NCI-H748 treated with DMSO at 0.1 percent for 48 hours (cell line): Measurements from ENCODE around the gene CPXM1.
"Not testable (repeated sequence)": the region's sequence is repeated elsewhere in the genome, so short reads cannot be mapped to it uniquely, and the experiment has no call there.

Experiments used
- DNase-seq: peaks from one replicate; lab custom pipeline; 2025; lab: John Stamatoyannopoulos, UW

CPXM1 gene

DNA sequence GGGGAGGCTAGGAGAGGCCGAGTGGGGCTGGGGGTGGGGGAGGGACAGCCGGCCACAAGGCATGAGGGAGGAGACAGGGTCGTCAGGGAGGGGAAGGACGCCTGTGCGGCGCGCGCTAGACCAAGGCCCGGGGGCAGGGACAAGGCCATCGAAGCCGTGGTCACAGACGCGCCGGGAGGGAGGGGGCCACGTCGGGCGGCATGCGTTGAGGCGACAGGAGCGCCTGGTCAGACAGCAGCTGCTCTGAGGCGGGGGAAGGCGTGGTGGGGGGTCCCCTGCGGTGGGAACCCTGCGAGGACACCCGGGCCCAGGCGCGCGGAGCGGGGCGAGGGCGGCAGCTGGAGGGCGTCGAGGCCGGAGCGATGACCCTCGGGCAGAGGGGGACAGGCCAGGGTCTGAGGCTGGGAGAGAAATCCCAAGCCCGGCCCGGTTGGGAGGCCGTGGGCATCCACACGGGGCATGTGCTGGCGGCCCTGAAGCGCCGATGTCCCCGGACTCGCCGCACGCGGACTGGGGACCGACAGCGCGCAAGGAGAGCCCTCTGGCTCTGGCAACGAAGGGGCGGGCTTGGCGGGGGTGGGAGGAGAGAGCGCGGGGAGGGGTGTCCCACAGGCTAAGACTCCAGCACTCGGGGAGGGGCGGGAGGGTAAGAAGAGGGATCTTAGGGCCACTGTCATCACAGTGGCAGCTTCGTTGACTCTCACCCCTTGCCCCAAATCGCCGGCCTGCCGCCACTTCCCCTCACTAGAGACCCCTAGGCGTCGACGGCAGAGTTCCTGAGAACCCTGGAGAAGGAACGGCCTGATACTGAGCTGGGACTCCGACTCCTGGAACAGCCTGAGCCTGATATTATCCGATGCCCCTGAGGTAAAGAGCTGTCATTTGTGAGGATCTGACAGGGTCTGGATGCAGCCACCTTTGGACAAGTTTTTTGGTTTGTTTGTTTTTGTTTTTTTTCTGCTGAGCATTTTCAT lies 20.8 kb upstream of the CPXM1 start:
- no peak for DNase-seq

DNA sequence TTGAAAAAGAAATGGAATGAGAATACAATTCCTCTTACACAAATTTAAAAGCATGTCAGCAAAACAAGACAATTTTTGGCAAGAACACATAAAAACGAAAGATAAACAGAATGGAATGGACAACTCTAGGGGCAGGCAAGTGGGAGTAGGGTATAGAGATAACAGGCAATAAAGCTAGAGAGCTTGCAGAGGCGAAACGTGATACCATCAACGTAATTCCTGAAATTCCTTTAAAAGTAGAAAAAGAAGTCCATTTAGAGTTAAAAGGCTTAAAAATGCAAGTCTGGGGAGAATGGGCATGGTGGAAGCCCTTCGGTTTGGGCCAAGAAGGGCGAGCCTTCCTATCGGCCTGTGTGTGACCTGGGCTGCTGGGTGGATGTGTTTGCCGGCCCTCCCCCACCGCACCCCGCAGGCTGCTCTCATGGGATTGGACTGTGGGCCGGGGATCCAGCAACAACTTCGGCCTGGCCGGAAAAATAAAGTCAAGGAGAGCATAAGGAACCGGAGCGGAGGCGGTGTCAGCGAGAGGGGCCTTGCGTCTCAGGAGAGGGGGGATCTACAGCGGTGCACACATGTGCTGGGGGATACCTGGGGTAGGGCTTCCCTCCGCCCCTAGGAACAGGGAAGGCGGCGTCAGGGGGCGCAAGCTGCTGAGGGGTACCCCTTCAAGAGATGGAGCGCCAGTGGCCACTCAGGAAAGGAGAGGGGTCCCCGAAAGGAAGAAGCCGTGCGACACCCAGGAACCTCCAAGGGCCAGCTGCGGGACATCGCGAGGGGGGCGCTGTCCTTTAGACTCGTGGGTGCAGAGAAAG lies 19.9 kb upstream of the CPXM1 start:
- no peak for DNase-seq

DNA sequence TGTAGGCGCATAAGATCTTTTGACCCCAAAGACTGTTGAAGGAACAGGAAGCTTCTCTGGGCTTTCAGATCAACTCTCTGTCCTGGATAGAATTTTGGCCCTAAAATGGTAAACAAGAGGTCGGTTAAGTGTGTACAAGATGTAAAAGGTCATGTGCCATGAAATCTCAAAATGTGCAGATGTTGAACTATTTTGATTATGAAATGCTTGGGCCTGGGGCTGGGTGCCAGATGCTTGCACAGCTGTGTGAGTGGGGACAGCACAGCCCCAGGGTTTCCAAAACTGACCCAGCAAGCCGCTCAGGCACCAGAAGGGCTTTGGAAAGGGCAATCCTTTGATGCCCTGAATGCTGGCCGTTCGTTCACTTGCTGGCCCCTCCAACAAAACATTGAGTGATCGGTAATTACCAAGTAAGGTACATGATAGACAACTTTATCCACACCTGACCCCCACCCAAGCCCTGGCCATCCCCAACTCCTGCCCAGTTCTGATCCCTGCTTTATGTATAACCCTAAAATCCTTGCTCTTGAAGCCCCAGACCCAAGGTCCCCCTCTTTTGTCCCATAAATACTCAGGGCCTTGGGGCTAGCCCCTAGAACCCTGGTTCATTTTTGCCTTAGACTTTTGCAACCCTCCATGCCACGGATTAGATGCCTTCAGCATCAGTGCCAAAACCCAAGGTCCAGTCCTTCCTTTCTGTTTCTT lies 17.6 kb upstream of the CPXM1 start:
- no peak for DNase-seq

DNA sequence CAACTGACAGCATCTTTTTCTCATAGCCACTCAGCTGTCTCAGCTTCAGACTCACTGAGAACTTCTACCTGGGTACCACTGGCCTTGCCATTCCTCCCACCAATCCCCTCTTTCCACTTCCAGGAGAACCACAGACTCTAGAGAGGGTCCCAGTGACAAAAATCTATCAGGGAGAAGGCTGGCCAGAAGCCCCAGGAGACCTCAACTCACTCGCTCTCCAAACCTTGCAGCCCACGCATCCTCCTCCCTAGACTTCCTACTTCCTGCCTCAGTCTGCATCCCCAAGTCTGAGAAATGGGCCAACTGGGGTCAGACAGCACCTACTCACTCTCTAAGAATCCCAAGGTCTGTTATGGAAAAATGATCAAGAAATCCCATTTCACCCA lies 16.9 kb upstream of the CPXM1 start:
- DNase-seq = no peak

DNA sequence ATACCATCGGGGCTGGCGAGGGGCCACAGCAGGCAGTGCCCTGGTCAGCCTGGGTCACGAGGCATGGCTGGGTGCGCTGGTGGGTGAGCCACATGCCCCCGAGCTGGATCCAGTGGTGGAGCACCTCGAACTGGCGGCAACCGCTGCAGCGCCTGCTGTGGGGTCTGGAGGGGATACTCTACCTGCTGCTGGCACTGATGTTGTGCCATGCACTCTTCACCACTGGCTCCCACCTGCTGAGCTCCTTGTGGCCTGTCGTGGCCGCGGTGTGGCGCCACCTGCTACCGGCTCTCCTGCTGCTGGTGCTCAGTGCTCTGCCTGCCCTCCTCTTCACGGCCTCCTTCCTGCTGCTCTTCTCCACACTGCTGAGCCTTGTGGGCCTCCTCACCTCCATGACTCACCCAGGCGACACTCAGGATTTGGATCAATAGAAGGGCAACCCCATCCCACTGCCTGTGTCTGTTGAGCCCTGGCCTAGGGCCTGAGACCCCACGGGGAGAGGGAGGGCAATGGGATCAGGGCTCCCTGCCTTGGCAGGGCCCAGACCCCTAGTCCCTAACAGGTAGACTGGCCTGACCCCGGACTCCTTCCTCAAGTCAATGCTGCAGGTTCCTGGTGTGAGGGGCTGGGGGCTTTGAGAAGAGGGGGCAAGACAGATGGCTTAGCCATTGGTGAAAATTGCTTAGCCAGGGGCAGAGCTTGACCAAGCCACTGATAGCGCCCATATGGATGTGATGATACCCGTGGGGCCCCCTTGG lies 16.3 kb upstream of the CPXM1 start:
- no peak for DNase-seq

DNA sequence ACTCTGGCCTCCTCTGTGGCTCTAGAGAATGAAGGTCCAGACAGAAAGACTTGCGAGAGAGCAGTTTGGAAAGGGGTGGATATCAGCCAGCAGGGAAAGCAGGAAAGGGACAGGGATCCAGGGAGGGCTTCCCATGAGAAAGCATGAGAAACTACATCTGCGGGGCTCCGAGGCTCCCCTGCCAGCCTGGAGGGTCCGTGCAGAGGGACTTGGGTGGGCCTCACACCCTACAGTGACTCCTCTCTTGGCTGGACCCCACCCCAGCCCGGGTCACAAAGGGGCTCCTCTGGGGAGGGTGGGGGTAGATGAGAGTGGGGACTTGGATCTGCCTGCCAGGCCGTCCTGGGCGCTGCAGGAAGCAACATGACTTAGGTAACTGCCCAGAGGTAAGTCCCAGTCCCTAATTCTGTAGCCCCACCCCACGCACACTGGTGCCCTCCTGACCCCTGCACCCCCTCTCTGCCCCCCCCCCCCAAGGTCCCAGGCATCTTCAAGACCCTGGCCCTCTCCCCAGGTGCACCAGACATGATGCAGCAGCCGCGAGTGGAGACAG lies 15.7 kb upstream of the CPXM1 start, which contains the start of gene TMEM239:
Gene TMEM239, plus strand, starts transcription at position 335 of the 553 bp plus-strand sequence. Its CDS starts 191 bp downstream, at position 526.
- DNase-seq = no peak

DNA sequence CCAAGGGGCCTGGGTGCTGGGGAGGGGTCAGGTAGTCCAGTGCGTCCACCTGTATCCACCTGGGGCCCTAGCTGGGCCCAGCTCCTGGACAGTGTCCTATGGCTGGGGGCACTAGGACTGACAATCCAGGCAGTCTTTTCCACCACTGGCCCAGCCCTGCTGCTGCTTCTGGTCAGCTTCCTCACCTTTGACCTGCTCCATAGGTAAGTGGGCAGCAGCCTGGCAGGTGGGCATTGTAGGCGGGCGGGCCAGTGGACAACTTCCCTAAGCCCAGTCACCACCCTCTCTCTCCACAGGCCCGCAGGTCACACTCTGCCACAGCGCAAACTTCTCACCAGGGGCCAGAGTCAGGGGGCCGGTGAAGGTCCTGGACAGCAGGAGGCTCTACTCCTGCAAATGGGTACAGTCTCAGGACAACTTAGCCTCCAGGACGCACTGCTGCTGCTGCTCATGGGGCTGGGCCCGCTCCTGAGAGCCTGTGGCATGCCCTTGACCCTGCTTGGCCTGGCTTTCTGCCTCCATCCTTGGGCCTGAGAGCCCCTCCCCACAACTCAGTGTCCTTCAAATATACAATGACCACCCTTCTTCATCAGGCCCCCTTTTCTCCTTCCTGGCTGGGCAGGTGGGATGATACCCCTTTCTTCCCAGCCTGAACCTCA lies 14.9 kb upstream of the CPXM1 start:
- DNase-seq = no peak

DNA sequence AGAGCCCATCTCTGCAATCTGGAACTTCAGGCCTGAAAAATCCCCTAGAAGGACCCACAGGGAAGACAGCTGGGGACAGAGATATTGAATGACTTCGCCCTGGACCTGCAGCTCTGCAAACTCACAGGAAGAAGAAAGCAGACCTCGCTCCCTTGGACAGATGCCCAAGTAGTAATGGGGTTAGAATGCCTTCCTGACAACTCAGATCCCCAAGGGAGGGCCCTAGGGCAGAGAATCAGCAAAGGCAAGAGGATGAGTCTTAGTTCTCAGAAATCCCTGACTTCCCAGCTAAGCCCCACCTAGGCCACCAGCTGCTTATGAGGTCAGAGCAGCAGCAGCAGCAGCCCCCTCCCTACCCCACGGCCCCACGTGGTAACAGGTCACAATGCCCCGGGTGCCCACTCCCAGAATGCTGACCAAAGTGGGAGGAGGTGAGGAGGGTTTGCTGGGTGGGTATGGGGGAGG lies 14.2 kb upstream of the CPXM1 start, which contains the start of gene C20orf141:
Gene C20orf141, plus strand, starts transcription at position 401 of the 465 bp plus-strand sequence. CDS start 198 bp downstream, outside the sequence.
- DNase-seq = no peak

DNA sequence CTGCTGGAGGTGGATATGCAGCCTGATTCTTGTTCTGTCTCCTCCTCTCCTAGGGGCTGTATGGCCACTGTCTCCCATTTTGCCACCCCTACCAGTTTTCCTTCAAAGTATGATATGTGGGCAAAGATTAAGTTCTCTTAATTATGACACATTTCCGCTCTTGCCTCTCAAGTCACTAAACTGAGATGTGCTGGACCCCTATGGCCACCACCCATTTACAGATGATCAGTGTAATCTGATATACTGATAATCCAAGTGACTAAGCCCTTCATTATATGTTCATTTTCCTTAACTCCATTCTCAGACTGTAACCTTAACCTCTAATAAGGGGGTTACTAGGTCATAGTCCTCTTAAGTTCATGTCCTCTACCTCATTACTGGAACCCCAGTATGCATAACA lies 13.6 kb upstream of the CPXM1 start:
- no peak for DNase-seq

DNA sequence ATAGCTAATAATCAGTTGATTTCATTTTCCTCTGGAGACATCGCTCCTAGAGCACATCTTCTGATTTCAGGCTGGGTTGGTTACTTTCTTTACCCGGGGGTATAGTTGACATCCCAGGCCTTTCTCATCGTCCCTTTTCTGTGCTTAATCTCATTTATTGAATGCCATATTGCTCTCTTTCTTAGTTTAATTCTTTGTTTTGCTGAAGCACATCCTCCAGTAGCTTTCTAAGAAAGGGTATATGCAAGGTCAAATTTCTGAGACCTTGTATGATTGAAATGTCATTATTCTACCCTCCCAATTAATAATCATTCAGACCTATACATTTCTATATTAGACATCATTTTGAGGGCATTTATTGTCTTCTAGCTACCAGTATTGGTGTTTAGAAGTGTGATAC lies 11.8 kb upstream of the CPXM1 start:
- no peak for DNase-seq

DNA sequence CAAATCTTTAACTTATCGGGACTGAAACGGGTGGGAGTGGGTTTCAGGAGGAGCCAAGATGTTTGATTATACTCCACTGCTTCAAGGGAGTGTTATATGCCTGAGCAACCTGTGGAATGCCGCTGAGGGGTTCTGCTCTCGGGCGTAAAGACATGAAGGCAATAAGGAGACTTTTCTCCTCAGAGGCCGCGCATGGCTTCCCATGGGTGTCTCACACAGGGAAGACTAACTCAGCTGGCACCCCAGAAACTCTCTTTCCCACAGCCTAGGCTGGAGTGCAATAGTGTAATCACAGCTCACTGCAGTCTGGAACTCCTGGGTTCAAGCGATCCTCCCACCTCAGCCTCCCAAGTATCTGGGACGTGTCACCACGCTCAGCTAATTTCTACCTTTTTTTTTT lies 9.3 kb upstream of the CPXM1 start:
- no peak for DNase-seq

DNA sequence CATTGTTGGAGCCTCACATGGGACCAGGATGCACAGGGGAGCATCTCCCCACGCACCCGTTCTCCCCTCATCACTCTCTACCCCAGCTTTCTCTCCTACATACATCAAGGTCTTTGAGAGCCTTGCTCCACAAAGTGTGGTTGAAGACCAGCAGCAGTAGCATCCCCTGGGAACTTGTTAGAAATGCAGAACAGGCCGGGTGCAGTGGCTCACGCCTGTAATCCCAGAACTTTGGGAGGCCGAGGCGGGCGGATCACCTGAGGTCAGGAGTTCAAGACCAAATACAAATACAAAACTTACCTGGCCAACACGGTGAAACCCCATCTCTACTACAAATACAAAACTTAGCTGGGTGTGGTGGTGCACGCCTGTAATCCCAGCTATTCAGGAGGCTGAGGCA lies 7.5 kb upstream of the CPXM1 start:
- not testable (repeated sequence) for DNase-seq

DNA sequence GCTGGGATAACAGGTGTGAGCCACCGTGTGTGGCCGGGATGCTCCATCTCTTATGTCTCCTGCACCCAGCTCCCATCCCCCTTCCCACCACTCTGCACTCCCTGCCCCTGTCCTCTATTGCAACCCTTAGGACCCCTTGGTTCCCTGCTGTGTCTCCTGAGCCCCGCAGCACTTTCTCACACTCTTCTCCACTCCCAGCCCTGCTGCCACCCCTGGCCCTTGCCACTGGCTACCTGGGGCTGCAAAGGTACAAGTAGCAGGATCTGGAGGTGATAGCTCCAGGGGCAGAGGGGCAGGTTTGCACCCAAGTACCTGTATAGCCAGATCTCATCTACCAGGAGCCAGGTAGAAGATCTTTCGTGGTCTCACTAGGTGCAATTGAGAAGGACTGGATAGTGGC lies 6.6 kb upstream of the CPXM1 start:
- DNase-seq = no peak

DNA sequence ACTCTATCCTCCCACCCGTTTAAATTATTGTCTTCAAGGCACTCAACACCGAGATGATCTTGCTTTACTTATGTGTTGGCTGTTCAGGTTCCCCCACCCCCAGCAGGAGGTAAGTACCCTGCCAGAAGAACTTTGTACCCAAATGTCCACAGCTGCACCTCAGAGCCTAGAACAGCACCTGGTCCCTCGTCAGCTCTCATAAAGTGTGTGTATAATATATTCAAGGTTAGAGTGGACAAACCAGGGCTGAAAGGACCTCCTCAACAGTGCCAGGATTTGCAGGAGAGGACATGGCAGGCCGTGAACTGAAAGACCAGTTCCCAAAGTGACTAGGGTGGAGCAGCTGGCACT lies 5.9 kb upstream of the CPXM1 start:
- no peak for DNase-seq

DNA sequence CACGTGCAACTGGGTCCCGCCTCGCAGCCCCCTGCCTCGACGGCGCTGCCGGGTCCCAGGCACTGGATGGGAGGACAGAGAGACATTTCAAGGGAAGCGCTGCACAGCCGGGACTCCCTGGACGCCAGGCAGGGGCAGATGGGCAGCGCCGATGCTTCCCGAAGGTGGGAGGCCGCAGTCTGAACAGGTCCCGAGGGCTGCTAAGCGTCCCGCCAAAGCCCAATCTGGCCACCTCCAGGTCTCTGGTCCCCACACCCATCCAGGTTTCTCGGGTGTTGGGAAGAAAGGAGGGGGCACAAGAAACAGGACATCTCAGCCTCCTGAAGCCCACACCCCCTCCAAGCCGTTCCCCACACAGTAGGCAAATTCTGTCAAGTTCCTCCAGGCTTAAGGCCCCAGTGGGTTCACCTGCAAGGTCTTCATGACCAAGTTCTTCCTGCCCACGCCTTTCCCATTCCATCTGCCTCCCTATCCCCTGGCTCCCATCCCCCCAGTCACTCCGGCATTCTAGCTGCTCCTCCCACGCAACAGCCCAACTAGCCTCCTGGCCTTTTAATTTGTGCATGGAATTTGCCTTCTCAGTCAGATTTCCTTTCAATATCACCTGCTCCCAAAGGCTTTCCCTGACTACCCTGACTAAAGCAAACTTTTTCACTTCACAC lies 5.4 kb upstream of the CPXM1 start:
- DNase-seq = no peak

DNA sequence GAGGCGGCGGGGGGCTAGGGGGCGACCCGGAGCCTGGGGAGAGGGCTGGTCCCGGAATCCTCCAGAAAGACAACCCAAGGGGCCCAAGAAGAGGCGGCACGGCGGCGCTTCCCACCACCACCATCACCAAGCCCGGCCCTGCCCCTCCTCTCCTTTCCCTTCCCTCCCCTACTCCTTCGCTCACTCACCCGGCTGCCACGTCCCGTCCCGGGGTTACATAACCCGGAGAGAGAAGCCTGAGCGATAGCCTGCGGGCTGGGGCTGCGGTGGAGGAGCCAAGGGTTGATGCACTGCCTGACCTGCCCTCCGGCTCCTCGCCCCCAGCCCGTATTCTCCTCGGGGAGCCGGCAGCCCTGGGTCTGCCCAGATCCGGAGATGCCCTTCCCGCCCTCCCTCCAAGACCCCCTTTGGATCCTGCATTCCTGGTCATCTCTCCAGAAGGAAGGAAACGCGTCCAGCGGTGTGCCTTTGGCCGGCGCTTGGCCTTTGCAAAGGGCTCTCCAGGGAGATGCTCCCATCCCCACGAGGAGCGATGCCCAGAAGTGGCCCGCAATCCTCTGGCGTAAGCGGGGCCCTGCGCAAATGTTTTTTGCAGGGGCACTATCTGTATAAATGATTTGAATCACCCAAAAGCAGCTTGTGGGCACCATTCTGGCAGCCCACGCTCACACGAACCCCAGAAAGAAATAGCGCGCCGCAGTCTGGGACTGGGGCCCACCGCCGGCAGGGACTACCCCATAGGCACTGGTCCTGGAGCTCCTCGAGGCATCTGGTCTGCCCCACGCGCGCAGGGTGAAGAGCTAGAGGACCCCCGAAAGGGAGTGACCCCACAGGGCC lies 4.6 kb upstream of the CPXM1 start:
- no peak for DNase-seq

DNA sequence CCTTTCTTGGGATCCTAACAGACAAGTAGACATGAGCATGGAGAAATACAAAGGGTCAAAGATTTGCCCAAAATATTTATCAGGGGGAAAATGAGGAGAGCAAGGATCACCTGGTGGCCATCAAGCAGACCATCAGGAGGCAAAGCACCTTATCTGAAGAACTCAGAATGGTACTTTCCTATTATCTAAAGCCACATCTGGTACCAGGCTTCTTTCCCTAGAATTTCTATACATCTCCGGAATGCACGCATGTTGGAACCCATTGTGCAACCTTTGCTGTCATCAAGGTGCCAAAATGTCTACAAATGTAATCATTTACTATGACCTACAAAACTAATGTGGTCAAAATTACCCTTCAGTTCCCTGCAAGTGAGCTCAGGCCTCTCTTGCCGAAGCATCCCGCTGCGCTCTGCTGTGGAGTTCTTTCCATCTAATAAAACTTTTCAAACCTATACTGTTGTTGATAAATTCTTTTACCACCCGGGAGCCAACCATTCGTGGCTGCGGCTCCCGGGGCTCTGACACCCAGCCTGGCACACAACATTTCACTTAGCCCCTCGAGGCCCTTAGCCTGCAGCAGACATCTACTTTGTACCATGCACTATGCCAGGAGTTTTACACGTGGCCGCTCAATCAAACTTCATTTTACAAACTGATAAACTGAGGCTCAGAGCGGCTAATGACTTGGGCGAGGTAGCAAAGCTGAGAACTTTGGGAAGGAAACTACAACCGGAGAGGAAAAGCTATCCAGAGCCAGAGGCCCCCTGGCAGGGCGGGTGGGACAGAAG lies 3.8 kb upstream of the CPXM1 start:
- no peak for DNase-seq

DNA sequence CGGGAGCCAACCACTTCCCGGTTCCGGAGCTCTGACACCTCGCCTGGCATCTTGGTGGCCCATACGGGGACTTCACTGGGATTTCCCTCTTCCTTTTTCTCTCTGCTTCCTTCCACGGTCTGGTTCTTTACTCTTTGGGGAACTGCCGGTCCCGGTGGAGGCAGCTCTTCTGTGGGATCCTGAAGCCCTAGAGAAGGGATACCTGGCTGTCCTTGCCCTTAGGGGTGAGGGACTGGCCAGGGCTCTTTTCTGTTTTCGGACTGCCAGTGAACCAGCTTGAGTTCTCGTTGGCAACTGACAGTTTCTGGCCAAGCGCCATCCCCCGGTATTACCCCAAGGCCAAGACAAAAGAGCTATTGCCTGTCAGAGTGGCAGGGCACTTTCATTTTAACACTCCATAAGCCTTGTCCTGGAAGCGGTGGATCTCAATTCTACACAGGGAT lies 880 bp upstream of the CPXM1 start:
- no peak for DNase-seq
